Gastrocnemius medialis (tissue), 4 donors: ENCODE results near the gene XG. TPM values are rescaled to one million over a fixed set of nuclear protein-coding genes. Genes with fewer than 3 reads are reported as not detected.
A peak's percentile ranks its signal among the peaks of the same experiment; 100 is the strongest.

Experiments used
- ATAC-seq, 2 donors: fragments of 150-250 bp; one replicate each; pipeline ENCODE4 v1.9.1; 2016
- DNase-seq, 2 donors: peaks; one replicate each; pipeline ENCODE4 v3.0.0-alpha.2; 2019
- H3K27ac ChIP-seq, 4 donors: fragments of 200-600 bp; sonication (generic); 1 replicate in 1 of 4; 2 replicates in 3 of 4; pipeline ENCODE4 v1.5.1; 2016 to 2018; ENCODE audit warnings: mild to moderate bottlenecking in 2 of 4, moderate library complexity in 1 of 4
- H3K27me3 ChIP-seq, 3 donors: fragments of 200-600 bp; sonication (generic) in 2 of 3; 1 replicate in 1 of 3; 2 replicates in 2 of 3; pipeline versions ENCODE4 v1.5.1 to v1.6.0; 2016 to 2019; ENCODE audit warnings: mild to moderate bottlenecking in 1 of 3, moderate library complexity in 1 of 3
- H3K36me3 ChIP-seq, 2 donors: fragments of 200-600 bp; sonication (generic) in 1 of 2; one replicate each; pipeline ENCODE4 v1.5.1; 2017 to 2018
- H3K4me1 ChIP-seq, 2 donors: fragments of 200-600 bp; sonication (generic) in 1 of 2; one replicate each; pipeline ENCODE4 v1.5.1; 2016 to 2017; ENCODE audit warnings: mild to moderate bottlenecking in 2 of 2
- H3K4me3 ChIP-seq, 4 donors: fragments of 200-600 bp; sonication (generic) in 3 of 4; 1 replicate in 1 of 4; 2 replicates in 3 of 4; pipeline ENCODE4 v1.5.1; 2016 to 2019; ENCODE audit warnings: mild to moderate bottlenecking in 2 of 4
- H3K9me3 ChIP-seq, 3 donors: fragments of 200-600 bp; sonication (generic) in 2 of 3; 1 replicate in 1 of 3; 2 replicates in 2 of 3; pipeline ENCODE4 v1.5.1; 2016 to 2019
- CTCF ChIP-seq, 5 experiments: fragments of 450-650 bp in 3 of 5; fragments of 200-600 bp in 2 of 5; sonication (generic) in 2 of 5; IDR thresholded peaks in 4 of 5; conservative IDR thresholded peaks in 1 of 5; 1 replicate in 4 of 5; 2 replicates in 1 of 5; pipeline ENCODE4 v1.5.1; 2016 to 2019; ENCODE audit warnings: antibody characterized with exemption in 5 of 5, mild to moderate bottlenecking in 3 of 5, moderate library complexity in 3 of 5
- POLR2A ChIP-seq, 2 donors: fragments of 450-650 bp; IDR thresholded peaks; one replicate each; pipeline ENCODE4 v1.6.1; 2017; ENCODE audit warnings: antibody characterized with exemption in 2 of 2, mild to moderate bottlenecking in 2 of 2, moderate library complexity in 2 of 2
- in situ Hi-C, 4 donors: fragments of 200-750 bp; cut with MboI; loops; one replicate each; pipeline versions ENCODE4 v1.15.0 to v1.8.0; 2017; ENCODE audit warnings: low sequenced_read_pairs in 4 of 4
- intact Hi-C: fragments of 100-400 bp; cut with DNase I; formaldehyde crosslinking; loops from one replicate; pipeline ENCODE4 v1.15.1; 2023; ENCODE audit warnings: low total_unique reads
- total RNA-seq, 4 donors: library from RNA; depleted of rRNA; stranded (reverse); fragments of >200 nt; gene quantifications; one replicate each; pipeline versions ENCODE4 v1.1.0 to v1.2.3, GENCODE V29; 2016

The XG gene
- total RNA-seq, 4 donors from 2014 or later, result 0.97 to 2.4 (median 1.9) TPM

DNA sequence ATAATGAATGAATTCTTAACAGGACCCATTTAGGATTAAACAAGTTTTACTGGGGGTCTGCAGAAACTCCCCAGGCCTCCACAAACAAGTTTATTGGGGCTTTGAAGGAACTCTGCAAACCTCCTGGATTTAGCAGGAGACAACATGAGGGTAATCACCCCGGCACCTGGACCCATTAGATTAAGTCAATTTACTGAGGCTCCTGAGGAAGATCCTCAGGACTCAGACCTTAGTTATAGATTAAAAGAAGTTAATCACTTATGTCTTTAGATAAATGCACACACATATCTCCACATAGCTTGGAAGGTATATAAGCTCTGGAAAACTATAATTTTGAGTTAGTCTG lies 29.4 kb downstream of the XG start:
- TF ChIP-seq POLR2A (IDR thresholded peaks at IDR 0.05) (no peak), CTCF (IDR thresholded peaks at IDR 0.05 in 4 of 5, conservative IDR thresholded peaks at IDR 0.05 in 1 of 5) (no peak)
- no peaks in the 10 kb centered on the region for H3K27me3 ChIP-seq
- intact Hi-C loops (no loop called here), in situ Hi-C loops (no loop called here)
- DNase-seq, result no peak
- H3K9me3 ChIP-seq, result no peaks in the 10 kb centered on the region
- ATAC-seq, result no peak
- H3K27ac ChIP-seq, result no peak overlapping the region
- H3K36me3 ChIP-seq, result no peaks in the 10 kb centered on the region
- H3K4me3 ChIP-seq, result no peak overlapping the region
- no peaks in the 10 kb centered on the region for H3K4me1 ChIP-seq

DNA sequence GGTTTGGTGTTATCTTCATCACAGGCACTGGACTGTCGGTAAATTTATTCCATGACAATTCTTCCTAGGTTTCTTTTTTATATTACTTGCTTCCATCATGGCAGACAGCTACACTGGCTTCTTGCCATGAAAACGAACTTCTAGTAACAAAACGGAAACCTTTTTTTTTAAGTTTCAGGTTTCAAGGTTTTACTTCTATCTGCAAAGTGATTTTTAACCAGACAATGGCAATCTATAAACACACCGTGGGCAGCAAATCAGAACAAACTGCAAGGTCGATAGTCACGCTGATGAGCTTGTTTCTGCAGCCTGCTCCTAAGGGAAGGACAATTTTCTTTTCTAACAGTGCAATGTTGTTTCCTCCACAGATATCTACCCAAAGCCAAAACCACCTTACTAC lies 29.9 kb downstream of the XG start:
- intact Hi-C loops (no loop called here), in situ Hi-C loops (no loop called here)
- no peaks in the 10 kb centered on the region for H3K9me3 ChIP-seq
- no peak for ATAC-seq
- TF ChIP-seq CTCF (IDR thresholded peaks at IDR 0.05 in 4 of 5, conservative IDR thresholded peaks at IDR 0.05 in 1 of 5) (no peak), POLR2A (IDR thresholded peaks at IDR 0.05) (no peak)
- no peaks in the 10 kb centered on the region for H3K36me3 ChIP-seq
- H3K27ac ChIP-seq, result no peak overlapping the region
- DNase-seq, result no peak
- H3K4me3 ChIP-seq, result no peak overlapping the region
- H3K27me3 ChIP-seq, result no peaks in the 10 kb centered on the region
- no peaks in the 10 kb centered on the region for H3K4me1 ChIP-seq

DNA sequence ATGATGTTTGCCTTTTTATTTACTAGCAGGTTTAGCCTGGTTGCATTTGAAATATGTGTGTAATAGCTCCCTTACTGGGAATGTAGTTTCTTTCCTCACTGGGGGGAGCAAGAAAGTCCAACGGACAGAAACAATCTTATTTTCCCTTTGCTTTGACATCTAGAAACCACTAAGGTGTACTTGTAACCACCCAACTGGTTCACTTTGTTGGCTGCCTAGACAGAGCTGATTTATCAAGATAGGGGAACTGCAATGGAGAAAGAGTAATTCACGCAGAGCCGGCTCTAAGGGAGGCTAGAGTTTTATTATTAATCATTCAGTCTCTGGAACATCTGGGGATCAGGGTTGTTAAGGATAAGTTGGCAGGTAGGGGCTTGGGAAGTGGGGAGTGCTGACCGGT lies 30.3 kb downstream of the XG start:
- no peaks in the 10 kb centered on the region for H3K9me3 ChIP-seq
- in situ Hi-C loops, result no loop called here
- H3K27ac ChIP-seq, result no peak overlapping the region
- no peaks in the 10 kb centered on the region for H3K27me3 ChIP-seq
- TF ChIP-seq POLR2A (IDR thresholded peaks at IDR 0.05) (no peak), CTCF (IDR thresholded peaks at IDR 0.05 in 4 of 5, conservative IDR thresholded peaks at IDR 0.05 in 1 of 5) (no peak)
- no peak overlapping the region for H3K4me3 ChIP-seq
- no peaks in the 10 kb centered on the region for H3K4me1 ChIP-seq
- DNase-seq (no peak), ATAC-seq (no peak)
- H3K36me3 ChIP-seq, result no peaks in the 10 kb centered on the region
- intact Hi-C loops, result no loop called here

DNA sequence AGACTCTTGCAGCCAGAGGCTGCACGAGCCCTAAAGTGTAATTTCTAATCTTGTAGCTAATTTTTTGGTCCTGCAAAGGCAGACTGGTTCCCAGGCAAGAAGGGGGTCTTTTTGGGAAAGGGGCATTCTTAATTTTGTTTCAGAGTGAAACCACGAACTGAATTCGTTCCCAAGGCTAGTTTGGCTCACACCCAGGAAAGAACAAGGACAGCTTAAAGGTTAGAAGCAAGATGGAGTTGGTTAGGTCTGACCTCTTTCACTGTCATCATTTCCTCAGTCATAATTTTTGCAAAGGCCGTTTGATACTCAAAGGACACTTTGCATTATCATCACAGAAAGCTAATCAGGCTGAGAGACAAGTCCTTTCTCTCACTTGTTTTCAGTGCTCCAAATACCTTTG lies 30.9 kb downstream of the XG start:
- DNase-seq (no peak), ATAC-seq (no peak)
- Histone ChIP-seq H3K27ac (no peak overlapping the region), H3K36me3 (no peaks in the 10 kb centered on the region), H3K4me1 (no peaks in the 10 kb centered on the region), H3K9me3 (no peaks in the 10 kb centered on the region), H3K4me3 (no peak overlapping the region), H3K27me3 (no peaks in the 10 kb centered on the region)
- intact Hi-C loops, result no loop called here
- TF ChIP-seq CTCF (IDR thresholded peaks at IDR 0.05 in 4 of 5, conservative IDR thresholded peaks at IDR 0.05 in 1 of 5), result no peak
- no peak for TF ChIP-seq POLR2A (IDR thresholded peaks at IDR 0.05)
- in situ Hi-C loops, result no loop called here

- Histone ChIP-seq H3K36me3 (no peaks in the 10 kb centered on the region), H3K27me3 (no peaks in the 10 kb centered on the region), H3K4me3 (no peak overlapping the region), H3K4me1 (no peaks in the 10 kb centered on the region), H3K27ac (no peak overlapping the region), H3K9me3 (no peaks in the 10 kb centered on the region)
- peak in 1 of 2 donors; percentile 41 for DNase-seq
- intact Hi-C loops (no loop called here), in situ Hi-C loops (no loop called here)
- TF ChIP-seq POLR2A (IDR thresholded peaks at IDR 0.05) (no peak), CTCF (IDR thresholded peaks at IDR 0.05 in 4 of 5, conservative IDR thresholded peaks at IDR 0.05 in 1 of 5) (no peak)
- no peak for ATAC-seq
Observed at GRCh38 chrX:2784026-2784425, 32.2 kb downstream of the XG start.
